Activated CD4-positive, alpha-beta T cell treated with anti-CD3 and anti-CD28 coated beads for 1 hour (primary cell): ENCODE measurements around the gene BCAS1.
"Not testable (repeated sequence)": the region's sequence is repeated elsewhere in the genome, so short reads cannot be mapped to it uniquely, and the experiment has no call there.

Experiments used
- DNase-seq: peaks from one replicate; pipeline ENCODE4 v3.0.0-alpha.2; 2020

The BCAS1 gene

DNA sequence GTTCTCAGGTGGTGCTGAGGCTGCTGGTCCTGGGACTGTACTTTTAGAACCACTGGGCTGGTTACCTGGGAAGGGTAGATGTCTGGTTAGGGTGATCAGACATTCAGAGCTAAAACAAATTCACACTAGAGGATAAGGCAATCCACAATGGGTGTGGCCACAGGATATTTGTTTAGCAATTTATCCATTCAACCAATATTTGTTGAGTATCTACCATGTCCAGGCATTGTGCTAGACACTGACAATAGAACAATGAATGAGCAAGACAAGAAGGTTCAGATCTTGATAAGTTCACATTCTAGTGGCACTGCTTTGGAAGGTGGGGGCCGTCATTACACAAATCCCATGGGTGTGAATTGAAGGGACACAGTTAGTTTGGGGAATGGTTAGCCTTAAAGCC, 131.7 kb downstream of the BCAS1 start:
- DNase-seq, result no peak

DNA sequence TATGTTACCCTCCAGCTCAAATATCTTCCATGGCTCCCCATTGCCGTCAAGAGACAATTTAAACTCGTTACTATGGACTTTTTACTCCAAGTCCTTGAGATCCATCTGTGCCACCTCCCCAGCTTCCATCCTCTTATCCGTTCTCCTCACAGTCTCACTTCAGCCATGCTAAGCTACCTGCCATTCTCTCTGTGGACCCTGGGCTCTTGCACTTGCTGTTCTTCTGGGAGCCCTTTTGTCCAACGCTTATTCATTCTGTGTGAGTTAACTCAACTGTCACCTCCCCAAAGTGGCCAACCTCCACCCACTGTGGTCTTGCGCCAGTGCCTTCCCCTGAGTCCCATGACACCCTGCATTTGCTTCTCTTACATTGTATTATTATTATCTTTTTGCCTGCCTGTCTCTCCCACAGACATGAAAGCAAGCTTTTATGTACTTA, 132.4 kb downstream of the BCAS1 start:
- DNase-seq, result no peak

DNA sequence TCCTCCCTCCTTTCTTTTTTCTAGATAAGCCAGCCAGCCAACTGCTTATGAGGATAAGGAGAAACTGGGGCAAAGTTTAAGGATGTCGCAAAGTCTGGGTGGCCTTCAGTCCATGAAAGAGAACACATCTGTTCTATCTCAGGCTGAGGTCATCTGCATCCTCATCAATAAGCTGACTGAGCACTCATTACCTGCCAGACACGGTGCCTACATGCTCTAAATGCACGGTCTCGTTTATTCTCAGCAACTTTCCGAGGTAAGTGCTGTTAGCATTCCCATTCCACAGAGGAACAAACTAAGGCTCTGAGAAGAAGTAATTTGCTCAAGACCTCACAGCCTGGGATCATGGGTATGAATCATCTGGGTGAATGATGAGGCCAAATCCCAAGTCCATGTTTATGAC, 133.1 kb downstream of the BCAS1 start:
- DNase-seq, result no peak

DNA sequence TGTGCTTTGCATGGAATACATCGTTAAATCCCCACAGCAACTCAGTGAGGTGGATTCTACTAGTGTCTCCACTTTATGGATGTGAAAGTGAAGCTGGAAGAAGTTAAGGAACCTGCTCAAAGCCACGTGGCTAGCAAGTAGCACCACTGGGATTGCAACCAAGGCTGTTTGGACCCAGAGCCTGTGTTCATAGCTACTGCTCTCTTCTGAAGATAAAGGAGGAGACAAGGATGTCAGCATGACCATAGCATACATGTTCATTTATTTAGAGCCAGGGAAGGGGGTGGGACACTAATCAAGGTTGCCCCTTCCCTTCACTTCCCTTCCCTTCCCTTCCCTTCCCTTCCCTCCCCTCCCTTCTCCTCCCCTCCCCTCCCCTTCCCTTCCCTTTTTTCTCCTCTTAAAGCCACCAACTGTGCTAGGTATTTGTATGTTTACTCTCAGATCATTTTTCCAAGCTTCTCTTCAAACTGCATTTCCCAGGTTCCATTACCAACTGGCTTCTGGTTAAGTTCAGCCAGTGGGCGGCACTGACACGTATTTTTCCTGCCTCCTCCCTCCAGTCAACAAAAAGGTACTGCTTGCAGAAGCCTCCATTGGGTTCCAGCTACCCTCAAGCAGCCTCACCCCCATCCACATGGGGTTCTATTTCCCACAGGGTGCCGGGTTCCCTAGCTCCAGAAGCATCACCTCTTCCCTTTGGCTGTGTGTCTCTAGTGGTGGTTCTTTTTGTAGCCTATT, 134.9 kb downstream of the BCAS1 start:
- no peak for DNase-seq

DNA sequence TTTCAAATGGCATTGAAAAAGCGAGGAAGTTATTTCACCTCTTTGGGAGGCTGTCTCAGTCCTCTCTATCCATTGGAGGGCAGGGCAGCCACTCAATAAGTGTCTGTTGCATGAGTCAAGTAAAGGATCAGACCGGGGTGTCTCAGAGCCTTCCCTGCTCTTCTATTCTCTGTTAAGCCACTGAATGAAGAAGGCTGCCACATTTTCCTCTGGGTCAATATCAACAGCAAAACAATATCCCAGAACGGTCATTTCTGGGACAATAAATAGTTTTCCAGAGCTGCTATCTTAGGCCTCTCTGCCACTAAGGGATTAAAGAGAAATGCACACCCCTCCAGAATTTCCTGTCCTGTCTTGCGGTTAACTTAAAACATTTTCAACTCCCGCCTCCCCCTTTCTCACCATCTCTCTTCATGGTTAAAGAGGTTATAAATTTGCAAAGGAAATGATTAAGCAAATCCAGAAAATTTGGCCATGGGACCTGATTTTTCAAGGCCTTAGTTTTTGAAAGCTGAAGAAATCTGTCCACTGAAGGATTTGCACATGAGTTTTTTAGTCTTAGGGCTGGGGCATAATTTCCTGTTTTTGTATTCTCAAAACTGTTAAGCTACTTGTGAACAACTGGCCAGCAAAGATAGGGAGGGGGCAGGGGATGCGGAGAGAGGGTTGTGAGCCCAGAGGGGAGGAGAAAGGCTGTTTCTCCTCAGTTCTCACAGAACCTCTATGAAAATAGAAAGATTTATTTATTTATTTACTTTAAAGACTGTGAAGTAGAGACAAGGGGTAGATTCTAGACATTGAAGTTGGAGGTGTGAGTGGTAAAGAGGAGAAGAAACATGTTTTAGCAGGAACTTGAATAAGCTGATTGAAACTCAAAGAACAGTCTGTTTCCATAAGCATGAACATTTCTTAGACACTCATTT, 135.7 kb downstream of the BCAS1 start:
- no peak for DNase-seq

DNA sequence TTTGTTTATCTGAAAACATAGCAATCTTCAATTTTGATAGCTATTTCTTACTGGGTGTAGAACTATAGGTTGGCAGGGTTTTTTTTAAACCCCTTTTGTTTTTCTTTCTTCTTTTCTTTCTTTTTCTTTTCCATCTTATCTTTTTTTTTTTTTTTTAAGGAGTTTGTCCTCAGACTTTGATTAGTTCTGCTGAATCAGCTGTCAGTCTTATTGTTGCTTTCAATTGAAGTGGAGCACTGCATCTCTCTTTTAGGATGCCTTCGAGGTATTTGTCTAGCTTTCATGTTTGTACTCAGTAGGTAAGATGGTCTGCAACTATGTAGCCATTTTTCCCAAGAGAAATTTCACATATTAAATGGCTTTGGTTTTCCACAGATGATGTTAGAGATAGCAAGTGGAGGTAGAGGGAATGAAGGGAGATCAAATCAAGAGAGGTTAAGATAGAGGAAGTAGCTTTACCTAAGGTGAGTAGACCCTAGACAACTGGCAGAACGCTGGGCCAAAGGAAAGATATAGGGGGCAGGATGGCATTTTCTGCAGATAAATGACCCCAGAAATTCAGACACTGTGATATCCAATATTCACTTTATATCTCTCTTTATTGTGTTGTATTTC, 137.1 kb downstream of the BCAS1 start:
- DNase-seq, result no peak

DNA sequence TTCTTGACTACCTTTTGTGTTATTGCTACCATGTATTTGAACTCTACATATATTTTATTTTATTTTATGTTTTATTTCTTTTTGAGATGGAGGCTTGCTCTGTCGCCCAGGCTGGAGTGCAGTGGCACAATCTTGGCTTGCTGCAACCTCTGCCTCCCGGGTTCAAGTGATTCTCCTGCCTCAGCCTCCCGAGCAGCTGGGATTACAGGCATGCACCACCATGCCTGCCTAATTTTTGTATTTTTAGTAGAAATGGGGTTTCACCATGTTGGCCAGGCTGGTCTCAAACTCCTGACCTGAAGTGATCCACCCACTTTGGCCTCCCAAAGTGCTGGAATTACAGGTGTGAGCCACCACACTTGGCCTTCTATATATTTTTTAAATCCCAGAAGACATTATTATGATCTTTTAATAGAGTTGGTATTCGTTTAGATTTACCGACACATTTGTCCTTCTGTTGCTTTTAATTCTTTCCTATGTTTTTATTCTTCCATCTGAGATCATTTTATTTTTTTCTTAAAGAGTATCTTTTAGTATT, 137.7 kb downstream of the BCAS1 start:
- DNase-seq, result not testable (repeated sequence)

DNA sequence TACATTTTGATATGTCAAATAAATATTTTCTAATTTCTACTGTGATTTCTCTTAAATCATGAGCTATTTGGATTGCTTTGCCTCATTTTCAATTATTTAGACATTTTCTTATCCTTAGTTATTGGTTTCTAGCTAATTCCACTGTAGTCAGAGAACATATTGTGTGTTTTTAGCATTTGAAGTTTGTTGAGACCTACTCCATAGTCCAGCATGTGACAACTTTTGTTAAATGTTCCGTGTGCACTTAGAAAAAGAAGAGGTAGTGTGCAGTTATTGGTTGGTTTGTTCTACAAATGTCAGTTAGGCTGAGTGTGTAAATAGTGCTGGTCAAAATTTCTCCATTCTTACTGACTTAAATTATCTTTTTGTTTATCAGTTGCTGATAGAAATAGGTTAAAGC, 138.8 kb downstream of the BCAS1 start:
- no peak for DNase-seq

DNA sequence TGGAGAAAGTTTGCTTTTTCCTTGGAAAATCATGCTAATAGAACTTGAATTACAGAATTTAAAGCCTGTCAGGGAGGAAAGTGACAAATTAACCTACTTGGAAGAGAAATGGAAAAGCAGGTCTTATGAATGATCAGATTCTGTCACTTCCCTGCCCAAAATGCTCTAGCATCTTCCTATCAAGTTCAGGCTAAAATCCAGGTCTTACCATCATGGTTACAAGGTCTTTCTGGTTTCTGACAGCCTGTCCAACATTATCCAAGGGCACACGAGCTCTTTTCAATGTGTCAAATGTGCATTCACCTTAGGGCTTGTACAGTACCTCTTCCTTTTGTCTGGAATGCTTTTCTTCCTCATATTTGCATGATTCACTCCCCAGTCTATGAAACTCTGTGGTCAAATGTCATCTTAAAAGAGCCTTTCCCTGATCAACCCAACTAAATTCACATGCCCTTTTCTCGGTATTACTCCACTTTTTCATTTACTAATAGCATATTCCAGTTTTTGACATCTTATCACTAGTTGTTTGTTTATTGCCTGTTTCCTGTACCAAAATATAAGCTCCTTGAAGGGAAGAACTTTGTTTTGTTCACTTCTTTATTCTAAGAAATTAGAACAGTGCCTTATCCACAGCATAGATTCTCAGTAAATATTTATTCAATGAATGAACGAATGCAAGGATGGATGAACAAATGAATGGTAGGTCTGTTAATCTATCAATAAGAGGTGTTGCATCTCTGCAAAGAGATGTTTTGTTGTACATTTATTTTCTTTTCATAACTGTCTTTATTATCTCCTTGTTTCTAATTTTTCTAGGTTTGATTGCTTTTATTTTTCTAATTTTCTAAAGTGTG, 139.5 kb downstream of the BCAS1 start:
- no peak for DNase-seq

DNA sequence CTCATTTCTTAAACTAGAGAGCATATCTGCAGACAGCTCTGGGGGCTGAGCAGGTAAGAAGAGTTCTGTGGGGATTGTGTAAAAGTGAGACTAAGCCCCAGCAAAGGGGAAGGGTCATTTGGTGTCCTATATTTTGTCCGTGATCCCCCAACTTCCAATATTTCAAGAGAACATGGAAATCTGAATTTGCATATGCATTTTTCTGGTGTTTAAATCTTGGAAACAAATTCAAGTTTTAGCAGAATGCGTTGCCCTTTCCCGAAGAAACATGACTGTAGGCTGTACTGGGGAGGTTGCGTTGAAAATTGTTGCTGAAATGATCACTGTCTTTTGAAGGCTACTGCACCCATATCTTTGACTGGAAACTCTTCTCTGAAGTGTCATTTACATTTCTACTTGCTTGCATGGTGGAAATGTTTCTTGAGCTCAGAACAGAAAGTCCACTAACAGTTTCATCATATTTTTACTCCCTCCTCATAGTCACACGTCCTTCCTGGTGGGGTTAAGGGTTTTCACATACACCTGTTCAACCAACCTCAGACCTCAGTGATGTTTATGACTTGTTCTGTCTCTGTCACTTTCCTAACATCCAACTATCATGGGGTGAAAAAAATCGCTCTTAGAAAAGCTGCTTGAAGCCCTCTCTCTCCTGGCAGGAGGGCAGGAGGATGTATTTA, 140.3 kb downstream of the BCAS1 start:
- no peak for DNase-seq

DNA sequence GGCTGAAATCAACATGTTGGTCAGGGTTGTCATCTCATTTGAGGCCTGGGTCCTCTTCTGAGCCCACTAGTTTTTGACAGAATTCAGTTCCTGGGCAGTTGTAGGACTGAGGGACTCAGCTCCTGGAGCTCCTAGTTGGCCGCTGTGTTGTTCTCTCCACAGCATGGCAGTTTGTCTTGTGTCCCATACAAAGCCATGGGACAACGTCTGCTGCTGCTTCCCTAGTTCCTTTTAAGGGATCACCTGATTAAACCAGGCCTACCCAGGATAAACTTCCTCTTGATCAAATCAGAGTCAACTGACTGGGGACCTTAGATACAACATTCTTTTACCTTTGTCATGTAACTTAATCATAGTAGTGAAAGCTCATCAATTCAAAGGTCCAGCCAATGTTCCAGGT, 141.0 kb downstream of the BCAS1 start:
- DNase-seq, result no peak

DNA sequence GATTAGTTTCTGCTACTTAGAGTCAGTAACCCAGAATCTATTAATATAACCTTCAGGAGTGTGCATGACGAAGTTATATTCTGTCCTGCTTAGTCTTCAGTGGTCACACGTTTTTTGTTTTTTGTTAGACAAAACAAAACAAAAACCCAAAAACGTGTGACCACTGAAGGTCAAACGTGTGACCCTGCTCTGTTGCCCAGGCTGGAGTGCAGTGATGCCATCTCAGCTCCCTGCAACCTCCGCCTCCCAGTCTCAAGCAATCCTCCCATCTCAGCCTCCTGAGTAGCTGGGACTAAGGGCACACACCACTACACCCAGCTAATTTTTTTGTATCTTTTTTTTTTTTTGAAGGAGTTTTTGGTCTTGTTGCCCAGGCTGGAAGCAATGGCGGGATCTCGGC, 142.4 kb downstream of the BCAS1 start:
- no peak for DNase-seq

DNA sequence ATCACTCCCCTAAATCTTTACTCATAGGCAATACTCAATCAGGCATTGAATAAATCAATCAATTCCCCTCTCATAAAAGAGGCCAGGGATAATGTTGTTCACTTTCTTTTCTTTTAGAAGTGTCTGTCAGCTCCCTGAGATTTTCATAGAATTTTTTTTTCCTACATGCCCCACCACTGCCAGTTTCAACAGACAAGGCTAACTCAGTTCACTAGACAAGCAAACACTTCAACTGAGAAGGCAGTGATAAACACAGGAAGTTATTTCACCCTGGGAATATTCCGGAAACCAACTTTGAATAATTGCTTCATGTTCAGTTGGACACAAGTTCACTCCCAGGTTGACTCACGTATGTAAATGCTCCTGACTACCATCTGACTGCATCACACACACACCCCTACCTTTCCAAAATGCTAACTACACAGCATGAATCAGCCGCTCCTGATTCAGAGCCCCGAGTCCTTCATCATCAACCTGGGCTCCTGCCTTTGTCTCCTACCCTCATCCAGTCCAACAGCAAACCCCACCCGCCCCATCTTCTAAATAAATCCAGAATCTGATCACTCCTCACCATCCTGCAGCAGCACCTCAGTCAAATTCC, 143.9 kb downstream of the BCAS1 start:
- no peak for DNase-seq

DNA sequence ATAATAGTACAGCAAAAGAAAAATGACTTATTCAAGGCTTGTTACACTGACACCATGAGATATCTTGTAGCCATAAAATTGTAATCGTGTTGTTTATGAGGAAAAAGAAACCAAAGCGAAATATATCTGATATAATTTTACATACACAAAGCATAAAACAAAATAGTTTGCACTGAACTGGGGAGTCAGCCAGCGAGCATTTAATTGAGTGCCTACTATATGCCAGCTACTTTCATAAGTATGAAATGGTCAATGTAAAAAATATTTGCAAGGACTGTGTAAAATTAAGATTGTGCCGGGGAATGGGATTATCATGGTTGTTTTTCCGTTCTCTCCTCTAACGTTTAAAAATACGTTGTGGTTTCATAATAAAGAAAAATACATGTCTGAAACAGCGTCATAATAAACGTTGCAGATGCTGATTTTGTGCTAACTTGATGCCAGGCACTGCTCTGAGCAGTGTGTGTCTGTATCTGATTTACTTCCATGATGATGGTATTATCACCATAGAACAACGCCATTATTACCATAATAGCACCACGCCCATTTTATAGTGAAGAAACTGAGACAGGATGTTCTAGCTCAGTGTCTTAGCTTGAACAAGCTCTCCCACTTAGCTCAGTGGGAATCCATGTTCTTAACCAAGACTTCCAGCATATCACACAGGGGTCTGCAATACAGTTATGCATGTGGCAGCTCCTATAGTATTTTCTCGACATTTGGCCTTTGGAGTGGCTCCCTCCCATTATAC, 144.6 kb downstream of the BCAS1 start:
- DNase-seq, result no peak

DNA sequence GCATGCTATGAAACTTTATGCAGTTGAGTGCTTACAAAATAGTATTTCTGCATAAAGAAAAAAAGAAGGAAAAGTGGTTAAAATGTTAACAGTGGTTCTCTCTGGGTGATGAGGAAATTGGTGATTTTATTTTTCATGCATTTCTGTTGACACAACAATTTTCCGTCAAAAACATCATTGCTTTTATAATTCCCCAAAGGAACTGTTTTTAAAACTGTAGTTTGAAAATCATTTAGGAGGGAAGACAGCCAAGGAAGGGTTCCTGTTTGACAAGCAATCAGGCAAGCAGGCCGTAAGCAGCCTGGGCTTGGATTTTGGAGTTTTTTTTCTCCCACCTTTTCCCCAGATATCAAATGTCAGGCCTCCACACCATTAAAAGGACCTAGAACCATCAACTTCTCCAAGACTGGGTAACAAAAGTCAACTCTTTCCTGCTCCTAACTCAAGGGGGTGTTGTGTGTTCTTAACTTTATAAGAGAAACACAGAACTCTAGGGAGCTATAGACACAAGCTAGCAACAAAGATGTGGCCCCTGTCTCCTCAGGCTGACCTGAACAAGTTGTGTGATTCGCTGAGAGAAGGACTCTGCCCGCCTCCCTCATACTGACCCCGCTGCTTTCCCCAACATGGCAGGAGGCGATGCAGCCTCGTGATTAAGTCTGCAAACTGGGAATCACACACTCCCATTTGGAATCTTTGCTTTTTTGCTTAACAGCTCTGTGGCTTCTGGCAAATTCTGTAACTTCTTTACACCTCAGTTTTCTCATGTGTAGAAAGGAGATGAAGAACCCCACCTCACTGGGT, 146.6 kb downstream of the BCAS1 start:
- no peak for DNase-seq

DNA sequence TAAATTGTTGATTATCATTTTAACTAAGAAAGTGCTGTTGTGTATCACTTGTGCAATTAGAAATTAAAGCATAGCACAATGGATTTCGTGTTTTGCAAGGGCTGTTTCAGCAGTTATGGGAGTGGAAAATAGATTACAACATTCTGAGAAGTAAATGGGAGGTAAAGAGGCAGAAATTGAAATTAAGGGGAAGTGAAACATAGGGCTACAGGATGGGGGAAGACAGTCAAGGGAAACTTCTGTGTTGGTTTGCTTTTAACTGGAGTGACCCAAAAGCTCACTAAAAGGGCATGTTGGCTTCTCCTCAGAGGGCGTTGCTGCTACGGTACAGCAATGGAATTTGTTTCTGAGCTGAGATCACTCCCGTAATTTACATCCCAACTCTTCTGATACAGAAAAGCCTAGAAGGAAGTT, 147.5 kb downstream of the BCAS1 start:
- no peak for DNase-seq

DNA sequence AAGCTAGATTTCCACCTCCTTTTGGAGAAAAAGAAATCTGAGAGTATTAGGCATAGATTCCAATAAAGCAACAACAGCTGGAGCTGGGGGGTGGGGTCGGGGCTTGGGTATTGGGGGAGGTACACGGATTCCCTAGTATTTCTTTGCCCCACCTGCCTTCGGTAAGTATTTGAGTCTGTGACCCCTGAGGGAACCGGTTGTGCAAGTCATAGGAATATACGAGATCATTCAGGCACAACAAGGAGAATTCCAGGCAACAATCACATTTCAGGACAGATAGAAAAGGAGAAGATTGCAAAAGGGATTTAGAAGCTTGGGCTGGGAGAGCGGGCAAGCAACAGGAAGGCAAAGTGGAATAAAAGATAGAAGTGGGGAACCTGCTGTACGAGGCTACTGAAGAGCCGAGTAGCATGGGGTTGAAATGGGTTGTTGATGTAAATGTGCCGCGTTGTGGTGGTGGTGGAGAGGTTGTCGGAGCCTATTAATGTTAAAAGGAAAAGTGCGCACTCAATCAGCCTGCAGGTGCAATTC, 148.9 kb downstream of the BCAS1 start:
- no peak for DNase-seq

DNA sequence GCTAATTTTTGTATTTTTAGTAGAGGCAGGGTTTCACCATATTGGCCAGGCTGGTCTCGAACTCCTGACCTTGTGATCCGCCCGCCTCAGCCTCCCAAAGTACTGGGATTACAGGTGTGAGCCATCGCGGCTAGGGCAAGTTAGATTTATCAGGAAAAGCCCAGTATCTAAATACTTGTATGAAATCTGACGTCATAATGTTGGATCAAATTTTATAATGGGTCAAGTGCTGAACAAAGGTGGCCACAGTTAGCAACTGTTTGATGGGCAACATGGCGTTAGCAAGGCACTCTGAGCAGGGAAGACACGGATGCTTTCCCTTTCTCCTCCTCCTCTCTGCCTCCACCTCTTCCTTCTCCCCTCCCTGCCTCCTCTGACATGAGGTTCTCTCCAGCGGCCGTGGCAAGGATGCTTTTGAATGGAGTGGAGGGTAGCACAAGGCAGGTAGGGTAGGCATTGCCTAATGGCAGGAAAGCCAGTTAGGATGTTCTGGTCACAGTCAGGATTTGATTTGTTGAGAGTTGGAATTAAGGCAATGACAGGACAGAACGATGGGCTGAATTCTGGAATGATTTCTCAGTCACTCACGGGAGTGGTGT, 149.6 kb downstream of the BCAS1 start:
- no peak for DNase-seq

DNA sequence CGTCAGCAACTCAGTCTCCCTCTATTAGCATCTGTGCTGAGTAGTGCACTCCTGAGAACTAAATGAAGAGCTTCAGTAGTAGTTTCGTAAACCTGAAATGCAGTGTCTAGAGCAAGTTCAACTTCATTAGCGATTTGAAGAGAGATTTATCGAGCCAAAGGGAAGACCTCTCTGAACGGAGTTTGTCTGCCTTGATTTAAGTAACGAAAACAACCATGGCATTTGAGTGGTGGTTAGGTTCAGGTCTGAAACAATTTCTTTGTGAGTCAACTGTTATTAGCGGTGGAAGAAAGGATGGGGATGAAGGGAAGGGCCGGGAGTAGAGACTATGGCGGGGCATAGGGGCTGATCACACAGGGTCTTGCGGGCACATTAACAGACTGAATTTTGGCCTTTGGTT, 150.5 kb downstream of the BCAS1 start:
- DNase-seq, result no peak
